ENCODE data around the gene TFR2.
"Not testable (repeated sequence)": the region's sequence is repeated elsewhere in the genome, so short reads cannot be mapped to it uniquely, and the experiment has no call there.

The TFR2 gene

DNA sequence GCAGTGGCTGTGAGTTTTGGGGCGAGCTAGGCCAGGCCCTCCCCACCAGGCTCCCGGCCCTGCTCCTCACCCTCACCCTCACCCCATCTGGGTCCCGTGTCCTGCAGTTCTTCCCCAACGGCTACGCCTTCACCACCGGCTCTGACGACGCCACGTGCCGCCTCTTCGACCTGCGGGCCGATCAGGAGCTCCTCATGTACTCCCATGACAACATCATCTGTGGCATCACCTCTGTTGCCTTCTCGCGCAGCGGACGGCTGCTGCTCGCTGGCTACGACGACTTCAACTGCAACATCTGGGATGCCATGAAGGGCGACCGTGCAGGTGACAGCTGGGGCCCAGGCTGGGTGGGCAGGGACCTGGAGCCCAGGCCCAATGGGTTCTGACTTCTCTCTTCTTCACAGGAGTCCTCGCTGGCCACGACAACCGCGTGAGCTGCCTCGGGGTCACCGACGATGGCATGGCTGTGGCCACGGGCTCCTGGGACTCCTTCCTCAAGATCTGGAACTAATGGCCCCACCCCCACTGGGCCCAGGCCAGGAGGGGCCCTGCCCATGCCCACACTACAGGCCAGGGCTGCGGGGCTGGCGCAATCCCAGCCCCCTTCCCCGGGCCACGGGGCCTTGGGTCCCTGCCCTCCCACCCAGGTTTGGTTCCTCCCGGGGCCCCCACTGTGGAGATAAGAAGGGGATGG, 37.1 kb upstream of the TFR2 start:
- peak; percentile 41 for DNase-seq (ENCODE audit: low spot score)

DNA sequence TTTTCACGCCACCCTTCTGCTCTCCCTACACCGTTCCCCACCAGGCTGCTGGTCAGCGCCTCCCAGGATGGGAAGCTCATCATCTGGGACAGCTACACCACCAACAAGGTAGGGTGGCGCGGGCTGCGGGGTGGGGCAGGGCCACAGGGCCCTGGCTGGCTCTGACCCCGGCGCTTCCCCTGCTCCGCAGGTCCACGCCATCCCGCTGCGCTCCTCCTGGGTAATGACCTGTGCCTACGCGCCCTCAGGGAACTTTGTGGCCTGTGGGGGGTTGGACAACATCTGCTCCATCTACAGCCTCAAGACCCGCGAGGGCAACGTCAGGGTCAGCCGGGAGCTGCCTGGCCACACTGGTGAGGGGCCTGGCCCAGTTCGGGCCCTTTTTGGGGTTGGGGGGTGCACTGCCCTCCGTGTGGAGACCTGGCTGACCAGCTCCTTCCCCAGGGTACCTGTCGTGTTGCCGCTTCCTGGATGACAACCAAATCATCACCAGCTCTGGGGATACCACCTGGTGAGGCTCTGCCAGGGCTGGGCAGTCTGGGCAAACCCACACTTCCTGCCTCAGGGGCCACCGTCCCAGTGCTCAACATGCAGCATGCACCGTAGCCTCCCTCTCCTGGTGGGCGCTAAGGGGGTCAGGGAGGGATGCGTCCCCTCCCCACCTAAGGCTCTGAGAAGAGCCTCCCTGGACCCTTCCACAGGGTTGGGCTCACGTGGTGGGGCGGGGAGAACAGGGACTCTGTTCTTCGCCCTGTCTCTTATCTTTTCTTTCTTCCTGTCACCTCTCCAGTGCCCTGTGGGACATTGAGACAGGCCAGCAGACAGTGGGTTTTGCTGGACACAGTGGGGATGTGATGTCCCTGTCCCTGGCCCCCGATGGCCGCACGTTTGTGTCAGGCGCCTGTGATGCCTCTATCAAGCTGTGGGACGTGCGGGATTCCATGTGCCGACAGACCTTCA, 36.2 kb upstream of the TFR2 start:
- DNase-seq (ENCODE audit: low spot score): no peak

DNA sequence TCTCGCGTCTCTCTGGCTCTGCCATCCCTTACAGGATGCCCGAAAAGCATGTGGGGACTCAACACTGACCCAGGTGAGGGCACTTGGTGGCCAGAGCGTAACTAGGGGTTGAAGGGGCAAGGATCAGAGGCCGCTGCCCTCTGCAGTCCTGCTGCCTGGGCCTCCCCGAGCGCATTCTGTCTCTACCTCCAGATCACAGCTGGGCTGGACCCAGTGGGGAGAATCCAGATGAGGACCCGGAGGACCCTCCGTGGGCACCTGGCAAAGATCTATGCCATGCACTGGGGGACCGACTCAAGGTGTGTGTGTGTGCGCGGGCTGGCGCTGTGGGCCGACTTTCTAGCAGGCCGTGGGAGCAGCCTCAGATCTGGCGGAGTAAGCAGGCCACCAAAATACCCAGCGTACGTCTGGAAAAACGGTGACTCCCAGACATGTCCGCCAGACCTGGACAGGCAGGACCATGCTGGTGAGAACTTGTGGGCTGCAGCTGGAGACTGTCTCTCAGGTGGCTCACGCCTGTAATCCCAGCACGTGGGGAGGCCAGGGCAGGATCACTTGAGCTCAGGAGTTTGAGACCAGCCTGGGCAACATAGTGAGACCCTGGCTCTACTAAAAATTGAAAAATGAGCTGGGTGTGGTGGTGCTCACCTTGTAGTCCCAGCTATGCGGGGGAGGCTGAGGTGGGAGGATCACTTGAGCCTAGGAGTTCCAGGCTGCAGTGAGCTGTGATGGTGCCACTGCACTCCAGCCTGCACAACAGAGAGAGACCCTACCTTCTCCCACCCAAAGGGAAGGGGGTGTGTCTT, 35.4 kb upstream of the TFR2 start:
- DNase-seq (ENCODE audit: low spot score): no peak

DNA sequence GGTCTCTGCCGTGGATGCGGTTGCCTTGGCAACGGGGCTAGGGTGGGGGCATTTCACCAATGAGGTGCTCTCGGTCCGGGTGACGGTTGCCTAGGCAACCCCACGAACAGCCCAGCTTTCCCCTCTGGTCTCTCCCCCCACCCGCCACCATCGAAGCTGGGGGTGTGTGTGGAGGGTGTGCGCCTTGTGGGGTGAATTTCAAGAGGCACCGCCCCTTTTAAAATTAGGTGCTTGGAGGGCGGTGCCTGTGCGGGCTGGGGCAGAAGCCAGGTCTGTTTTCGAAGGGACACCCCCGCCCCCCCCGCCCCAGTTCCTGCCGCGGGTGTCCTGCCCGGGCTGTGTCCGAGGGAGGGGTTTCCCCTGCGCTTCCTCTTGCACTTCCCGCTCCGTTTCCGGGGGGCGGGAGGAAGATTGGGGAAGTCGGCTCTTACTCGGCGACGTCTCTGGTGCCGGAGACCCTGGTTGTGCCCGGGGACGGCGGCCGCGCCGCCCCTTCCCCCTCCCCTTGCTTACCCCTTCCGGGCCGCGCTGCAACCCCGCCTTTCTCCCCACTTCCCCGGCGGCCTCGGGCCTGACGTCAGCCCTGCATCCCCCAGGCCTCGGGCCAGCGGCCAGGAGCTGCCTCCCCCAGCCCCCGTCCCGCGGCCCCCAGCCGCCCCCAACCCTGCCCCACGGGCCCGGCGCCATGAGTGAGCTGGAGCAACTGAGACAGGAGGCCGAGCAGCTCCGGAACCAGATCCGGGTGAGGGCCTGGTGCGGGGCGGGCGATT, 34.4 kb upstream of the TFR2 start:
- peak; percentile 82 for DNase-seq (ENCODE audit: low spot score)

DNA sequence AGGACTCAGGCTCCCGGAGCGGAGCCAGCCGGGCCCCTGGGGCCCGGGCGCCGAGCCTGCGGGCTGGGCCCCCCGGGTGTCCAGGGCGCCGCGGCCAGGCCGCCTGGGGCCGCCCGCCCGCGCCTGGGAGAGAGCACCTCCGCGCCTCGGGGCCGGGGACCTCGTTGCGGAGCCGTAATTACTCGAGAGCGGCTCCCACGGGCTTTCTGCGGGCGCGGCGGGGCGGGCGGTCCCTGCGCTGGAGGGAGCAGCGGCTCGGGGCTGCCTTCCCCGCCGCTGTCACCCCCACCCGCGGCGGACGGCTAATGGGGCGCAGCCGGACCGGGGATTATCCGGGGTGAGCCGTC, 33.7 kb upstream of the TFR2 start:
- peak; percentile 69 for DNase-seq (ENCODE audit: low spot score)

DNA sequence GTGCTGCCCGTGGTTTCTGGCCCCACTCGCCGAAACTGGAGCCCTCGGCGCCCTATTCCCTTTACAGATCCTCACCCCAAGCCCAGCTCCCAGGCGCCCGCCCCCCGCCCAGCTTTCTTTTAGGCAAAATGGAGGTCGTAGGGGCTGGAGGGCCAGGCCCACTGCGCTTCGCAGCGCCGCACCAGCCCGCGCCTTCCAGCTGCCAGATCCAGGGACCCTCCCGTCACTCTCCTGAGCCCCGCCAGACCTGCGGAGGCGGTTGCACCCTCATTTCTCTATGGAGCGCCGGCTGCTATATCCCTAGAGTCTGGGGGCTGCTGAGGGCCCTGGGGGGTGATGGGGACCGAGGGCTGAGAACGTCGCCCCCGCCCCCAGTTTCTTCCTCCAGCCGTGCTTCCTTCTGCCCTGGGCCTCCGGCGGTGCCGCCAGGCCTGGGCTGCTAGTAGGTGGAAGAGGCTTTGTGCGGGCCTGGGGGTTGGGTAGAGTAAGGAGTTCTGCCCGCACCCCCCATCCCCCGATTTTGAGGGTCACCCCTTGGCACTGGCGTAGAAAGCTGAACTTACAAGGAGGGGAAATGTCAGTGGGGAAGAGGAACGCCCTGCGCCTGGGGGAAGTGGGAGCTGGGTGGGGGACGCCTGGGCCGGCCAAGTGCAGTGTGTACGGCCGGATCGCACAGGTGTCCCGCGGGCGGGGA, 33.2 kb upstream of the TFR2 start:
- peak; percentile 60 for DNase-seq (ENCODE audit: low spot score)

DNA sequence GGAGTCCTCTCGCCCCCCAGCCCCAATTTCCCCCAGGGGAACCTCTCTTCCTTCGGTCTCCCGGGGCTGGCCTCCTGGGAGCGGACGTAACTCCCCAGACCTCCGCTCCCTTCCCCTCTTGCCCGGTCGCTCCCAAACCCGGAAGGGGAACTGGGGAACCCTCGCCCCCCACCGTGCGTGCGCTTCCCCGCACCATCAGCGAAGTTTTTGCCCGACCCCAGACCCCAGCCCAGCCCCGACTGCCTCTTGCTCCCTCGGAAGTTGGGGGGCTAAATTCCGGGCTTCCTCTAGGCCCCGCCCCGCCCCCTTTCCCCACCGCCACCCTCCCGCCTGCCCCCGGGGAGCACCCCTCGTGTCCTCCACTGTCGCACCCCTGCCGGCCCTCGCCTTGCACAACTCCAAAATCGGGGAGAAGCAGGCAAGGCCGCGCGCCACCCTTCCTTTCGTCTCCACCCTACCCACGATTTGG, 32.6 kb upstream of the TFR2 start:
- peak; percentile 51 for DNase-seq (ENCODE audit: low spot score)

DNA sequence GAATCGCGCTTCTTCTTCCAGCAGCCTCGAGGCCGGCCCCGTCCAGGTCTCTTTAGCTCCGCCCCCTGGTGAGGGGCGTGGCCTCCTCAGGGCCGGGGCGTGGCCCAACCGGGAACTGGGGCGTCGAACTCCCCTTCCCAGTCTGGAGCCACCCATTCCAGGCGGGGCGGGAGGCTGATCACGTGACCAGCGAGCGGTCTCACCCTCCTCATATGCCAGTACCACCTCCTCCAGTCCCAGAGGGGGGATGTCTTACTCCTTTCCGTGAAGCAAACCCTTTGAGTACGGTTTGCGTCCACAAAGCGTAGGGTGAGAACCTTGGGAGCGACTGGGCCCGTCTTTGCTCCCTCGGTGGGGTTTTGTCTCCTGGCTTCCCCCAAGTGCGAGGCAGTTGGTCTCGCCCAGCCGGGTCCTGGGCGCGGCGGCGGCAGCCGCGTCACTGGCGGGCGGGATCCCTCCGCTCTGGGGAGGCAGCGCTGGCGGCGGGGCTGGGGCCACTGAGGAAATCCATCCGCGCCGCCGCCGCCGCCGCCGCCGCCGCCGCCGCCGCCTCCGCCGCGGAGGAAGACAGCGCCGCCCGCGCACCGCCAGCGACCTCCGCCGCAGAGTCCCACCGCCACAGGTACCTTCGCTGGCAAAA, 32.1 kb upstream of the TFR2 start, which contains the start of gene GNB2:
Gene GNB2, plus strand, starts transcription at position 439 of the 640 bp plus-strand sequence. CDS start 2,526 bp downstream, outside the sequence.
- peak; percentile 97 for DNase-seq (ENCODE audit: low spot score)

DNA sequence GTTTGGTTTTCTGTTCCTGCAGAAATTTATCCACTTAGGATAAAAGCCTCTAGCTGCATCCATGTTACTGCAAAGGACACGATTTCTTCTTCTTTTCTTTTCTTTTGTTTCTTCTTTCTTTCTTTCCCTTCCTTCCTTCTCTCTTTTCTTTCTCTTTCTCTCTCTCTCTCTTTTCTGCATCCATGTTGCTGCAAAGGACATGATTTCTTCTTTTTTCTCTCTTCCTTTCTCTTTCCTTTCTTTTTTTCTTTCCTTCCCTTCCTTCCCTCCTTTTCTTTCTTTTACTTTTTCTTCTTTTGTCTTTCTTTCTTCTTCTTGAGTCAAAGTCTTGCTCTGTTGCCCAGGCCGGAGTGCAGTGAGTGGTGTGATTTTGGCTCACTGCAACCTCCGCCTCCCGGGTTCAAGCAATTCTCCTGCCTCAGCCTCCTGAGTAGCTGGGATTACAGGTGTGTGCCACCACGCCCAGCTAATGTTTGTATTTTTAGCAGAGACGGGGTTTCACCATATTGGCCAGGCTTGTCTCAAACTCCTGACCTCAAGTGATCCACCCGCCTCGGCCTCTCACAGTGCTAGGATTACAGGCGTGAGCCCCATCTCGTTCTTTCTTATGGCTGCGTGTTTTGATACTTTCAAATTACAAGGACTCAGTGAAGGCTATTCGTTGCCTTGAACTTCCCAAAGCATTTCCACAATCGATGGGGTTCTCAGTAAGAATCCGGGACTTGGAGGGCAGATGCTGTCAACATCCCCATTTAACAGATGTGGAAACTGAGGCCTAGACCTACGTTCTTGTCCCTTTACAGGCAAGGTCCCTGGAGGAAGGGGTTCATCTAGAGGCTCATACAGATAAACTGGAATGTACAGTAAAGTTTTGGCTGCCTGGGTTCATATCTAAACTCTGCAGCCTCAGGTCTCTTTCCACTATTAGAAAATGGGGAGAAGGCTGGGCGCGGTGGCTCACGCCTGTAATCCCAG, 30.3 kb upstream of the TFR2 start:
- no peak for DNase-seq (ENCODE audit: low spot score)

DNA sequence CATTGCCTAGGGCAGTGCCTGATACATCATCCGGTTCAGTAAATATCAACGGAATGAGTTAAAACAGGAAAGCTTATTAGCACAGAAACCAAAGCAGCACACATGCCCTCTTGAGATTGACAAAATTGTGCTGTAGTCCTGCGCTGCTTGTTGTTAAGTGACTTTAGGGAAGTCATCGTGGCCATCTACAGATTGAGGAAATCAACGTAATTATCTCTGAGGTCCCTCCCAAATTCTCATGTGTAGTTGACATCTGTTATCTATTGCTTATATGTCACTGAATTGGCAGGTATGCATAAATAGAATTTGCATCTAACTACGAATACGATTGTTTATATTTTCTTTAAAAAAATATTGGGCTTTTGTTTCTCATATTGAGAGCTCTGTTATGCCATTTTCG, 28.7 kb upstream of the TFR2 start:
- DNase-seq (ENCODE audit: low spot score): no peak

DNA sequence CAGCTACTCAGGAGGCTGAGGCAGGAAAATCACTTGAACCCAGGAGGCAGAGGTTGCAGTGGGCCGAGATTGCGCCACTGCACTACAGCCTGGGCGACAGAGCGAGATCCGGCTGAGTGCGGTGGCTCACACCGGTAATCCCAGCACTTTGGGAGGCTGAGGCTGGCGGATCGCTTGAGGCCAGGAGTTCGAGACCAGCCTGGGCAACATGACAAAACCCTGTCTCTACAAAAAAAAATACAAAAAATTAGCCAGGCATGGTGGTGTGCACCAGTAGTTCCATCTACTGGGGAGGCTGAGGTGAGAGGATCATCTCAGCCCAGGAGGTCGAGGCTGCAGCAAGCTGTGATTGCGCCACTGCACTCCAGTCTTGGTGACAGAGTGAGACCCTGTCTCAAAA, 27.8 kb upstream of the TFR2 start:
- DNase-seq (ENCODE audit: low spot score): not testable (repeated sequence)

DNA sequence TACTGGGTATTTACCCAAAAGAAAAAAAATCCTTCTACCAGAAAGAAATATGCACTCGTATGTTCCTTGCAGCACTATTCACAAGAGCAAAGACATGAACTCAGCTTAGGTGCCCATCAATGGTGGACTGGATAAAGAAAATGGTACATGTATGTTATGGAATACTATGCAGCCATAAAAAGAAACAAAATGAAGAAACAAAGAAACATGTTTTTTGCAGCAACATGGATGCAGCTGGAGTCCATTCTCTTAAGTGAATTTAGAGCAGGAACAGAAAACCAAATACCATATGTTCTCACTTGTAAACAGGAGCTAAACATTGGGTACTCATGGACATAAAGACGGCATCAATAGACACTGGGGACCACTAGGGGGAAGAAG, 26.7 kb upstream of the TFR2 start:
- DNase-seq (ENCODE audit: low spot score): no peak

DNA sequence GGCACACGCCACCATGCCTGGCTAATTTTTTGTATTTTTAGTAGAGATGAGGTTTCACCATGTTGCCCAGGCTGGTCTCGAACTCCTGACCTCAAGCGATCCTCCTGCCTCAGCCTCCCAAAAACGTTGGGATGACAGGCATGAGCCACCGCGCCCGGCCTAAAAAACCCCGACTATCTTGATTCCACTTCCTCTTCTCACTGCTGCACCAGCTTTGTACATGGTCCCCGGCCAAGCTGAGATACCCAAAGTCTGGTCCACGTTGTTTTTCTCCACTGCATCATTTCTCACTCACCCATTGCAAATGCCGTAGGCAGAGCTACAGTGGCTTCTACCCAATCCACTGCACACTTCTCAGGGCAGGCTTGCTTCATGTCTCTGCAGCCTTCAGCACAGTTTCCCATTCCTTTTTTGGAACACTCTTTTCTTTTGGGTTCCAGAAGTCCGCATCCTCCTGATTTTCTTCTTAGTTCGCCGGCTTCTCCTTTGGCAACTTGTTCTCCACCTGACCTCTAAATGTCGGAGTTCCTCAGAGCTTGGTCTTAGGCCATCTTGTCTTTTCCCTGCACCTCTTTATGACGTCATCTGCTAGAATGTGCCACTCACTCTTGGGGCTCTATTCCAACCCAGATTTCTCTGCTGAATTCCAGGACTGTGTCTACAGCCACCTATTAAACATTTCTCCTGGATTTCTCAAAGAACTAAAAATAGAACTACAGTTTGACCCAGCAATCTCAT, 26.1 kb upstream of the TFR2 start:
- DNase-seq (ENCODE audit: low spot score): no peak

DNA sequence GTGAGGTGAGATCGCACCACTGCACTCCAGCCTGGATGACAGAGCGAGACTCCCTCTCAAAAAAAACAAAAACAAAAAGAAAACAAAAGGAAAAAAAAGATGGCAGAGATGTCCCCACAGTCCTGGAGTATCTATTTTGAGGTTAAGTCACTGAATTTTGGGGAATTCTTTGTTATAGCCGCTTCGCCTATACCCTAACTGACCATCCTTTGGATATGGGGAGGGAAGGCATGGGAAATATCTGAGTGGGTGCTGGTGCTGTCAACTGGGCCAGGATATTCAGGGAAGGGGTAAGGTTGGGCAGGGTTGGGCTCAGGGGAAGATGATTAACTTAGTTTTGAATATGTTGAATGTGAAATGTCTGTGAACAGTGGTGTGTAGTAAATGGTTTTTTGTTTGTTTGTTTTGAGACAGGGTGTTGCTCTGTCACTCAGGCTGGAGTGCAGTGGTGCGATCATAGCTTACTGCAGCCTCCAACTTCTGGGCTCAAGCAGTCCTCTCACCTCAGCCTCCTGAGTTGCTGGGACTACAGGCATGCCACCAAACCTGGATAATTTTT, 23.9 kb upstream of the TFR2 start:
- DNase-seq (ENCODE audit: low spot score): no peak

DNA sequence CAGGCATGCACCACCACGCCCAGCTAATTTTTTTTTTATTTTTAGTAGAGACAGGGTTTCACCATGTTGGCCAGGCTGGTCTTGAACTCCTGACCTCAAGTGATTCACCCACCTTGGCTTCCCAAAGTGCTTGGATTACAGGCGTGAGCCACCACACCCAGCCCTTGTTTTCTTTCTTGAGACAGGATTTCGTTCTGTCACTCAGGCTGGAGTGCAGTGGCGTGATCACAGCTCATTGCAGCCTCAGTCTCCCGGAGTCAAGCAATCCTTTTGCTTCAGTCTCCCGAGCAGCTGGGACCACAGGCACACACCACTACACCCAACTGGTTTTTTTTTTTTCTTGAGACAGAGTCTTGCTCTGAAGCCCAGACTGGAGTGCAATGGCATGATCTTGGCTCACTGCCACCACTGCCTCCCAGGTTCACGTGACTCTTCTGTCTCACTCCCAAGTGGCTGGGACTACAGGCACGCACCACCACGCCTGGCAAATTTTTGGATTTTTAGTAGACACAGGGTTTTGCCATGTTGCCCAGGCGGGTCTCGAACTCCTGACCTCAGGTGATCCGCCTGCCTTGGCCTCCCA, 20.9 kb upstream of the TFR2 start:
- not testable (repeated sequence) for DNase-seq (ENCODE audit: low spot score)

DNA sequence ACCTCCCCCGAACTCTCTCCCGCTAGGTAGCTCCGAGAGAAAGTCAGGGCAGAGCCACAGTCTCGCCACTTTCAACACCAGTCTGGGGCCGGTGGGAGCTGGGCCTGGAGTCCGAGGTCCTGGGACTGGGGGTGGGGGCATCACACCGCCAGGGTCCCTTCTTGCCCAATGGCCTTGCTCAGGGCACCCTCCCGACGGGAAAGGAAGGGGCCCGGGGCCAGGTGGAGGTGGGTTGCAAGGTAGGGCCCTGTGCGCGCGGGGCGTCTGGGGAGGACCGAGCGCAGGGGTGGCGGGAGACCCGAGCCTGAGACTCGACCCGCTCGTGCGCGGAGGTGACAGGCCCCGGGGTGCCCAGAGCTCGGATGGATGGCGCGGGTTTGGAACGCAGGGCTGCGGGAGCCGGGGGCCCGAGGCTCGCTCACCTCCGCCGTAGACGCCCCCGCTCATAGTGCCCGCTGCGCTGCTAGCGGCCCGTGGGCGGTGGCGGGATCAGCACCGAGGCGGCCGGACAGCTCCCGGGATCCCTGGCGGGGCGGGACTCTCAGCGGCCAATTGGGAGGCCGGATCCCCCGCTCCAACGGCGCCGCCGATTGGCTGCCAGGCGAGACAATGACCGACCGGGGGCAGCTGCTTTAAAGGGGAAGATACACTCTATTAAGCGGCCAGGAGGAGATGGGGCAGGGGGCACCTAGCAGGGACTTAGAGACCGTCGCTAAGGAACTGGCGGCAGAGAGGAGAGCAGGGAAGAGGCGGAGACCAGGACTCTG, 14.7 kb upstream of the TFR2 start, which contains the start of gene ACTL6B:
Gene ACTL6B, minus strand, starts transcription at position 541 of the 767 bp plus-strand sequence. Its CDS starts 94 bp downstream, at position 447.
- DNase-seq (ENCODE audit: low spot score): peak; percentile 99

Measured in D341Med (cell line).